OCI-LY7 (cell line): ENCODE results near the gene LIX1. TPM values are rescaled to one million over a fixed set of nuclear protein-coding genes. Genes with fewer than 3 reads are reported as not detected.

Experiments
- BruUV-seq: library from RNA; stranded (reverse); fragments of 400-500 nt; replicated peaks from 2 replicates; lab custom pipeline; 2021; lab: Mats Ljungman, UMichigan
- CTCF ChIA-PET: fragments of 300-600 bp; sonication (Branson Sonifier 250); formaldehyde crosslinking; loops from one replicate; lab custom pipeline; 2022; ENCODE audit warnings: antibody characterized with exemption; ENCODE audit not compliant: unreplicated experiment; lab: Charles Lee
- POLR2A ChIA-PET: fragments of 300-600 bp; sonication (Branson Sonifier 250); formaldehyde crosslinking; loops from one replicate; lab custom pipeline; 2022; ENCODE audit warnings: antibody characterized with exemption; lab: Charles Lee
- DNase-seq: peaks from one replicate; pipeline ENCODE4 v3.0.0-alpha.2; 2015; ENCODE audit warnings: low spot score
- H2AFZ ChIP-seq: fragments of 200-600 bp; sonication (generic), shearing (Covaris generic); 2 replicates; pipeline ENCODE4 v1.6.1; 2014; ENCODE audit warnings: mild to moderate bottlenecking, antibody characterized with exemption, low read length, moderate library complexity
- H3K27ac ChIP-seq: fragments of 200-600 bp; sonication (generic); 2 replicates; pipeline ENCODE4 v1.5.1; 2014; ENCODE audit warnings: mixed run types, low read depth, mild to moderate bottlenecking, moderate library complexity, low read length, inconsistent platforms; ENCODE audit not compliant: poor library complexity, severe bottlenecking
- H3K36me3 ChIP-seq: fragments of 200-600 bp; sonication (generic); 2 replicates; pipeline ENCODE4 v1.6.1; 2014; ENCODE audit warnings: mild to moderate bottlenecking, antibody characterized with exemption, low read length, moderate library complexity, mixed read lengths; ENCODE audit not compliant: insufficient read depth
- H3K4me1 ChIP-seq: fragments of 200-600 bp; sonication (generic); 2 replicates; pipeline ENCODE4 v1.5.1; 2014; ENCODE audit warnings: mild to moderate bottlenecking, low read length; ENCODE audit not compliant: insufficient read depth, poor library complexity, severe bottlenecking
- H3K4me2 ChIP-seq: fragments of 200-600 bp; sonication (generic); 2 replicates; pipeline ENCODE4 v1.6.1; 2014; ENCODE audit warnings: mild to moderate bottlenecking, low read length
- H3K4me3 ChIP-seq: fragments of 200-600 bp; sonication (generic); 2 replicates; pipeline ENCODE4 v1.5.1; 2014; ENCODE audit warnings: mild to moderate bottlenecking, low read depth, low read length; ENCODE audit not compliant: poor library complexity, severe bottlenecking
- H3K79me2 ChIP-seq: fragments of 200-600 bp; sonication (generic); 2 replicates; pipeline ENCODE4 v1.6.1; 2016; ENCODE audit warnings: low read depth, mild to moderate bottlenecking, low read length, moderate library complexity, mixed read lengths; ENCODE audit not compliant: insufficient read depth
- H3K9me2 ChIP-seq: fragments of 200-600 bp; sonication (generic); 2 replicates; pipeline ENCODE4 v1.6.1; 2016; ENCODE audit warnings: mild to moderate bottlenecking, low read length, mixed read lengths; ENCODE audit not compliant: insufficient read depth
- H3K9me3 ChIP-seq: fragments of 200-600 bp; sonication (generic); 2 replicates; pipeline ENCODE4 v1.6.1; 2014; ENCODE audit warnings: mild to moderate bottlenecking, mixed run types, low read length, mixed read lengths
- H4K20me1 ChIP-seq: fragments of 200-600 bp; sonication (generic); 2 replicates; pipeline ENCODE4 v1.6.1; 2014; ENCODE audit warnings: mild to moderate bottlenecking, antibody characterized with exemption, low read length, moderate library complexity, mixed read lengths; ENCODE audit not compliant: insufficient read depth
- CTCF ChIP-seq: fragments of 200-600 bp; sonication (generic); conservative IDR thresholded peaks from 2 replicates; pipeline ENCODE4 v1.5.1; 2014; ENCODE audit warnings: mild to moderate bottlenecking, antibody characterized with exemption, low read length, moderate library complexity, mixed read lengths
- EZH2phosphoT487 ChIP-seq: fragments of 200-600 bp; sonication (generic); IDR thresholded peaks from 2 replicates; pipeline ENCODE4 v1.6.1; 2018; ENCODE audit warnings: low read depth, borderline replicate concordance, mild to moderate bottlenecking, mixed run types, antibody characterized with exemption, low read length, moderate library complexity, mixed read lengths
- intact Hi-C: fragments of 100-400 bp; cut with micrococcal nuclease; formaldehyde crosslinking; loops from one replicate; pipeline ENCODE4 v1.10.0; 2022; ENCODE audit not compliant: unreplicated experiment
- total RNA-seq, 2 experiments: library from RNA; depleted of rRNA in 1 of 2; stranded (reverse); fragments of >200 nt in 1 of 2; shearing (Covaris generic) in 1 of 2; gene quantifications; 2 replicates each; pipeline ENCODE4 v1.2.3, GENCODE V29; 2014 to 2022

The LIX1 gene
- total RNA-seq, 2 experiments from 2014 or later = 0.44 TPM; not detected in 1

DNA sequence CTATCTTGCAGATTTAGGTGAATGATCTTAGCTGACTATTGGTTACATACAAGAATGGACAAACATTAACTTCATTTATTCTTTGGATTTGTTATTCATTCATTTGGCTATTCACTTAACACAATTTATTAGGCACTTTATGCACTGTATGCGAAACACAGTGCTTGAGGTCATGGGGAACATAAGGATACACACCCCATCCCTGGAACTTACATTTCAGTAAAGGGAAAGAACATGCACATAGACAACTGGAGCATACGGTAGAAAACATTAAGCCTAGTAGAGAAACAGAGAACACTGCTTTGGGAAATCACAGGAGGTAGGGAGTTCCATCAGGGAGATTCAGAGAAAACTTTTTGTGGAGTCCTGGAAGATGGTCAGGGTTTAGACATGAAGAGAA is 22.2 kb downstream of the LIX1 start:
- ChIA-PET CTCF (no interaction called here), POLR2A (interaction anchor here (1.4 kb wide), 1 partner anchor 15 kb away, joined by 4 read pairs; no protein-coding TSS in a partner anchor)
- intact Hi-C loops = no loop called here
- no TSS peak for BruUV-seq
- Histone ChIP-seq H3K9me2 (no peaks in the 10 kb centered on the region), H3K27ac (no peak overlapping the region), H3K4me2 (no peak overlapping the region), H2AFZ (no peak overlapping the region), H3K36me3 (no peaks in the 10 kb centered on the region), H3K9me3 (no peaks in the 10 kb centered on the region), H3K79me2 (no peaks in the 10 kb centered on the region), H3K4me3 (no peak overlapping the region), H4K20me1 (no peaks in the 10 kb centered on the region), H3K4me1 (peaks cover 12% of the 10 kb centered on the region)
- DNase-seq = no peak
- no peak for TF ChIP-seq EZH2phosphoT487

- H2AFZ ChIP-seq = peak overlapping the region; percentile 77; the same call in 1 of the 2 replicates
- peak overlapping the region; percentile 26 for H3K27ac ChIP-seq
- H3K4me1 ChIP-seq = peaks cover 12% of the 10 kb centered on the region
- no peak for DNase-seq
- H3K9me2 ChIP-seq = no peaks in the 10 kb centered on the region
- TF ChIP-seq EZH2phosphoT487 (no peak), CTCF (no peak)
- peak overlapping the region; percentile 14 for H3K4me3 ChIP-seq
- no peaks in the 10 kb centered on the region for H4K20me1 ChIP-seq
- H3K9me3 ChIP-seq = no peaks in the 10 kb centered on the region
- ChIA-PET POLR2A (interaction anchor here (0.6 to 1.4 kb wide), 4 partner anchors 16 to 314 kb away, joined by 3 to 6 read pairs (median 4); no protein-coding TSS in a partner anchor), CTCF (interaction anchor here (1.0 kb wide), 1 partner anchor 23 kb away, joined by 5 read pairs; the partner anchor contains the start of gene LIX1)
- H3K79me2 ChIP-seq = no peaks in the 10 kb centered on the region
- no TSS peak for BruUV-seq
- peak overlapping the region; percentile 54 for H3K4me2 ChIP-seq
- H3K36me3 ChIP-seq = no peaks in the 10 kb centered on the region
- intact Hi-C loops = no loop called here
Measured at GRCh38 chr5:97119007-97119390, 23.4 kb downstream of the LIX1 start.

GRCh38 chr5:97118261-97119006 is 24.0 kb downstream of the LIX1 start:
- Histone ChIP-seq H3K4me2 (peak overlapping the region; percentile 54), H3K27ac (peak overlapping the region; percentile 26)
- POLR2A ChIA-PET = interaction anchor here (0.5 to 1.0 kb wide), 6 partner anchors 12 to 1358 kb away, joined by 3 to 6 read pairs (median 3); no protein-coding TSS in a partner anchor

More at GRCh38 chr5:97118261-97119006, 24.0 kb downstream of the LIX1 start:
- peak; percentile 38 for DNase-seq
- no peak for TF ChIP-seq EZH2phosphoT487
- TF ChIP-seq CTCF = no peak
- Histone ChIP-seq H3K9me2 (no peaks in the 10 kb centered on the region), H3K9me3 (no peaks in the 10 kb centered on the region), H2AFZ (peak overlapping the region; percentile 77; the same call in 1 of the 2 replicates), H3K36me3 (no peaks in the 10 kb centered on the region), H3K4me3 (peak overlapping the region; percentile 14), H3K4me1 (peaks cover 12% of the 10 kb centered on the region), H4K20me1 (no peaks in the 10 kb centered on the region), H3K79me2 (no peaks in the 10 kb centered on the region)
- no TSS peak for BruUV-seq
- intact Hi-C loops = no loop called here
- CTCF ChIA-PET = interaction anchor here (1.0 kb wide), 1 partner anchor 24 kb away, joined by 5 read pairs; the partner anchor contains the start of gene LIX1
